Epithelial cell of esophagus (primary cell): ENCODE data around the gene POLD2.

ENCODE experiments used
- DNase-seq: peaks from one replicate; pipeline ENCODE4 v3.0.0; 2010; ENCODE audit warnings: low read depth
- H3K4me3 ChIP-seq: 2 replicates; pipeline ENCODE4 v1.5.1; 2011; ENCODE audit warnings: mild to moderate bottlenecking, low read length, control low read depth
- CTCF ChIP-seq: IDR thresholded peaks from 2 replicates; pipeline ENCODE4 v1.5.1; 2011; ENCODE audit warnings: low read depth, mild to moderate bottlenecking, low read length, control low read depth, inconsistent platforms; ENCODE audit not compliant: insufficient read depth; ENCODE audit errors: missing control alignments

The POLD2 gene

DNA sequence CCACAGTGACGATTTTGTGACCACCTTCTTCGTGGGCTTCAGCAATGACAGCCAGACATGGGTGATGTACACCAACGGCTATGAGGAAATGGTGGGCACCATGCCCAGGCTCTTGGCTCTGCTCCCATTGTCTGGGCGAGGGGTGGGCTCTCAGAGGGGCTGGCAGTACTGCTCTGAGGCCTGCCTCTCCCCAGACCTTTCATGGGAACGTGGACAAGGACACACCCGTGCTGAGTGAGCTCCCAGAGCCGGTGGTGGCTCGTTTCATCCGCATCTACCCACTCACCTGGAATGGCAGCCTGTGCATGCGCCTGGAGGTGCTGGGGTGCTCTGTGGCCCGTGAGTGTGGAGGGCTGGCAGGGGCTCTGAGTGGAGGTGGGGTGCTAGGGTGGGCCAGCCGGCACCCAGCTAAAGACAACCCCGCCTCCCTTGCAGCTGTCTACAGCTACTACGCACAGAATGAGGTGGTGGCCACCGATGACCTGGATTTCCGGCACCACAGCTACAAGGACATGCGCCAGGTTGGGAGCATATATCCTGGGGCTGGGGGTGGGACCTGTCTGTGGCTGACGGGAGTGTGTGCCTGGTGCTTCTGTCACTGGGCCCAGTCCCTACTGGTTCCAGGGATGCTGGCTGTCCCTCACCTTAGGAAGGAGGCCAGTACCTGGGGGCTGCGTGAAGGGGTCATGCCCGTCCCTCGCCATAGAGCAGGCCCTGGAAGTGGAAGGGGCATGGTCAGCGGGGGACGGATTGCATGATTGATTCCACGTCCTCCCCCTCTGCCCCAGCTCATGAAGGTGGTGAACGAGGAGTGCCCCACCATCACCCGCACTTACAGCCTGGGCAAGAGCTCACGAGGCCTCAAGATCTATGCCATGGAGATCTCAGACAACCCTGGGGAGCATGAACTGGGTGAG is 12.4 kb downstream of the POLD2 start:
- no peak for TF ChIP-seq CTCF
- no peak overlapping the region for H3K4me3 ChIP-seq
- no peak for DNase-seq

DNA sequence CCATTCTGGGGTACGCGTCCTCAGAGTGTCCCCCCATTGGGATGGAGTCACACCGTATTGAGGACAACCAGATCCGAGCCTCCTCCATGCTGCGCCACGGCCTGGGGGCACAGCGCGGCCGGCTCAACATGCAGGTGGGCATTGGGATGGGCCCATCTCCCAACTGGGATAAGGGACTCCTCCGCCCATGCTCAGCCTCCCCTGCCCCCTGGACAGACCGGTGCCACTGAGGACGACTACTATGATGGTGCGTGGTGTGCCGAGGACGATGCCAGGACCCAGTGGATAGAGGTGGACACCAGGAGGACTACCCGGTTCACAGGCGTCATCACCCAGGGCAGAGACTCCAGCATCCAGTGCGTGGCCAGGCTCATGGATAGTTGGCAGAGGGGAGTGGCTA is 13.4 kb downstream of the POLD2 start:
- TF ChIP-seq CTCF = no peak
- H3K4me3 ChIP-seq = no peak overlapping the region
- no peak for DNase-seq

- H3K4me3 ChIP-seq = no peak overlapping the region
- no peak for TF ChIP-seq CTCF
- no peak for DNase-seq
Measured at GRCh38 chr7:44108768-44109750, 14.3 kb downstream of the POLD2 start.

- TF ChIP-seq CTCF = no peak
- H3K4me3 ChIP-seq = no peak overlapping the region
- DNase-seq = no peak
Measured at GRCh38 chr7:44107961-44108767, 15.2 kb downstream of the POLD2 start.

- H3K4me3 ChIP-seq = no peak overlapping the region
- TF ChIP-seq CTCF = no peak
- DNase-seq = no peak
Measured at GRCh38 chr7:44107116-44107960, 16.0 kb downstream of the POLD2 start.
